Measurements from ENCODE around the gene ADARB2.

Gene ADARB2

DNA sequence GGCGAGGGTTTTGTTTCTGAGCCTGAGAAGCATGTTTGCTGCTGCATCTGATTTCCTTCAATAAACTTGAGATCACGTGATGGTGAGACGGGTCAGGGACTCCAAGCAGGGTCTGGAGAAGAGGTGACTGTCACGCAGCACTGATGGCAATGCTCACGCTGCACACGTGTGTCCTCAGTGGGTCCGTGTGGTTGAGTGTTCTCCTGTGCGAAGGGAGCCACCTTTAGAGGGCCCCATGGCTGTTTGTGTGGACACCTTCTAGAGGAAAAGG is 580.8 kb downstream of the ADARB2 start:
- no peak for DNase-seq

DNA sequence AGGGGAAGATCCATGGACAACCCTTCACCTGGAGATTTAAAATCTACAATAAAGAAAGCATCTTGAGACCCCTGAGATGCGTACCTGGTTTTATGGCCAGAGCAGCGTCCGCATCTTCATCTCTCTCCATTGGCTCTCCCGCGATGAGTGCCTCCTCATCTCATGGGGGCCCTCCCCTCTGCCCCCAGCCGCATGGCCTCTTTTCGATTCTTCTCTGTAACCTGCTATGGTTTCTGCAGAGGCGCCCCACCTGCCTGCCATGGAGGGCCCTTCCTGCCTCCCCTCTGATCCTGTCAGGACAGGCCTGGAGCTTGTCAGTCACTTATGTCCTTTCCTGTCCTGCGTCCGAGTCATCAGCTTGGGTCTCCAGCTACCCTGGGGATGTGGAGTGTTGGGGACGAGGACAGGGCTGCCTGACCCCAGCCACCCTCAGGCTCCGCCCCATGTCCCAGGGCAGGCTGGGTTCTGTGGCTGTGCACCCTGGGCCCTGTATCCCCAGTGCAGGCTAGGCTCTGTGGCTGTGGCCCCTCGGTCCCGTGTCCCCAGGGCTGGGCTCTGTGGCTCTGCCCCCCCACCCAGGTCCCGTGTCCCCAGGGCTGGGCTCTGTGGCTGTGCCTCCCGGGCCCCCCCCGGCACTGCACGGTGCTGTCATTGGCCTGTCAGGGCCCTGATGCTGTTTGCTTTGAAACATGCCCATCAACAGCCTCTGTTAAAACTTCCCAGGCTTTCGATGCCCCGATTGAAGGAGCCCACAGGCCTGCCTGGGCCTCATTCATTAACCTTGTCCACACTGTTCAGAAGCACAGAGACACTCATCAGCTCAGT is 581.3 kb downstream of the ADARB2 start:
- peak; percentile 53 for DNase-seq

DNA sequence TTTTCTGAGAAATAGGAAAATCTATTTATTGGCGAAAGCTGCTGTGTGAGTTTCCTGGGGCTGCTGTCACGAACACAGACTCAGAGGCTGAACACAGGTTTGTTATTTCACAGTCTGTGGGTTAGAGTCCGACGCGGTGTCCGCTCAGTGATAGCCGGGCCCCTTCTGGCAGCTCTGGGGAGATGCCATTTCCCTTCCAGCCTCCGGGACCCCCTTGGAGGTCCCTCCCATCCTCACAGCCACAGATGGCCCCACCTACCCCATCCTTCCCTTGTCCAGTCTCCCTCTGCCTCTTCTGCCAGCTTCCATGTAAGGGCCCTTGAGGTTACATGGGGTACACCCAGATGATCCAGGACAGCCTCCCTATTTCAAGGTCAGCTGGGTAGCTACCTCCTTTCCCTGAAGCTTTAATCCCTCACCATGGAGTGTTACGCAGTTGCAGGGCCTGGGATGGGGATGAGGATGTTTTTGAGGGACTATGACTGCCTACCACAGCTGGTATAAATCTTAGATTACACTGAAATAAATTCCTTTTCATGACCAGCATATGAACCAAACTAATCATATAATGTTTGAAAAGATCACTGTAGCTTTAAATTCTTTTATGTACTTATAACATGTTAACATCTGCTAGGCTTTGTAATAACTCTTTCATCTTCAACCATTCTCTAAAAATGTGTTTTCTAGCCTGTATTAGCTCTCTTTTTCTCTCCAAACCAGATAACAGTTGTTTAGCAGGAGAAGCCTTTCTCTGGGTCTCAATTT is 582.6 kb downstream of the ADARB2 start:
- peak; percentile 28 for DNase-seq

DNA sequence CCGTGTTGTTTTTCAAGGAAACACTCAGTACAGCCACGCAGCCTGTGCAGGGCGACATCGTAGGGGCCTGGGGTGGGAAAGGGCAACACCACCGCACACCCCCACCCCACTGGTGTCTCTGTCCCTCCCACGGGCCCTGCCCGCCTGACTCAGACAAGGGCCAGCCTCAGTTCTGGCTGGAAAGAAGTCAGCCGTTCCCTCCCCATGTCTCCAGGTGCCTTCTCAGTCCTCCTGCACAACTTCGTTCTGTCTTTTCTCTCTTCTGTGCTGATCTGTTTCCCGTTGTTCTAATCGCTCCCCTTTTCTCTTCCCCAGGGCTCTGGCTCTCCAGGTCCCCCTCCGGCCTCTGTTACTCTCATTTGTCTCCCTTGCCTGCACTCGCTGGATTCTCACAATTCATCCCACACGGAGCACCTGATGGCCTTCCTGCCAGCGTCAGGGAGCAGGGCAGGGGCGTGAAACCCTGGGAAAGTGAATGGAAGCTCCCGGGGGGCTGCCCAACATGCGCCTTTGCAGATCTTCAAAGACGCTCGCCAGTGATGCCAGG is 583.4 kb downstream of the ADARB2 start:
- peak; percentile 32 for DNase-seq

DNA sequence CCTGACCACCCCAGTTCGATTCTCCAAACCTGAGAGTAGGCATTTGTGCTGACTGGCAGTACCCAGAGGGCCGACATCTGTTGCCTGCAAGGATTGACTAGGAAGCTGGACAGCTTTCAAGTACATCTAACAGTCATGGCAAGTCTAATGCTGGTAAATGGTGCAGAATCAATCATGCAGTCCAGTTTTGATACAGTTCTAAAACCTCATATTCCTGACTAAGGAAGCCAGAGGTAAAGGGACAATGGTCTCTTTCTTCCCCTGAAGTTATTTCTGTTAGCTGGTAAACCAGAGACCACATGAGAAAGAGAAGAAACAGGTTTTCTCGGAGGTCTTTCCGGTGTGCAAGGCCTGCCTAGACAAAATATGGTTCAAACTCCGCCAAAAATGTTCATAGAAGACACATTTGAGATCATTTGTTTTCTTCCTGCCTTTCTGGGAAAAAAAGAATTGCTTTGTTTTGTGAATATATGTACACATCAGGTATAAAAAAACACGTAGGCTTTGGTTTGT is 584.0 kb downstream of the ADARB2 start:
- DNase-seq: no peak

DNA sequence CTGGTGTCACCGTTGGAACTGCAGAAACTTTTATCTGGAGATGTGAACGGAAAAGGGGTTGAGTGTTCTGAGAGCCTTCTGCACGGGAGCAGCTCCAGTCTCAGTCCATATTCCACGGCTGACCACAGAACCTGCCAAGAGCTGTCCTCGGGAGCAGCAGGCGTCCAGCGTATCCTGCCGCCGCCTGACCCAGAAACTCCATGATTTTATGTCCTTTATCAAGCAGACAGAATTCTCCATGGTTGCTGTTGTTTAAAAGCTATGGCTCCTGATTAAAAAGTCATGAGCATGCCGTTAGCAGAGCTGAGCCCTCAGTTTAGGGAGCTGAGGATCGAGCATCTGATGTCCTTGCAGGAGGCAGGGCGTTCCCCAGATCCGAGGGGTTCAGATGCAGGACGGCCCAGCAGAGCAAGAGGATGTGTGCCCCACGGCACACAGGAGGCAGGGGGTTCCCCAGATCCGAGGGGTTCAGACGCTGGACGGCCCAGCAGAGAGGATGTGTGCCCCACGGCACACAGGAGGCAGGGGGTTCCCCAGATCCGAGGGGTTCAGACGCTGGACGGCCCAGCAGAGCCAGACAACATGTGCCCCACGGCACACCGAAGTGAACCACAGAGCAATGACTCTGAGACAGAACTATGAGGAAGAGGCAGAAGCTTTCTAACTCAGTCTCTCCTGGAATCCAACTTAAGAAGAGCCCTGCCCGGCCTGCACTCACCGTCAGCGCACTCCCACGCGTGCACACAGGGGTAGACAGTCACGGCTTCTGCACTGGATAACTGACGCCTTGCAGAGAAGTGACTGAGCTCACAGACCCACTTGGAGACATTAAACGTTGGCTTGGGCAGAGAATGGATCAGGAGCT is 584.7 kb downstream of the ADARB2 start:
- peak; percentile 49 for DNase-seq

DNA sequence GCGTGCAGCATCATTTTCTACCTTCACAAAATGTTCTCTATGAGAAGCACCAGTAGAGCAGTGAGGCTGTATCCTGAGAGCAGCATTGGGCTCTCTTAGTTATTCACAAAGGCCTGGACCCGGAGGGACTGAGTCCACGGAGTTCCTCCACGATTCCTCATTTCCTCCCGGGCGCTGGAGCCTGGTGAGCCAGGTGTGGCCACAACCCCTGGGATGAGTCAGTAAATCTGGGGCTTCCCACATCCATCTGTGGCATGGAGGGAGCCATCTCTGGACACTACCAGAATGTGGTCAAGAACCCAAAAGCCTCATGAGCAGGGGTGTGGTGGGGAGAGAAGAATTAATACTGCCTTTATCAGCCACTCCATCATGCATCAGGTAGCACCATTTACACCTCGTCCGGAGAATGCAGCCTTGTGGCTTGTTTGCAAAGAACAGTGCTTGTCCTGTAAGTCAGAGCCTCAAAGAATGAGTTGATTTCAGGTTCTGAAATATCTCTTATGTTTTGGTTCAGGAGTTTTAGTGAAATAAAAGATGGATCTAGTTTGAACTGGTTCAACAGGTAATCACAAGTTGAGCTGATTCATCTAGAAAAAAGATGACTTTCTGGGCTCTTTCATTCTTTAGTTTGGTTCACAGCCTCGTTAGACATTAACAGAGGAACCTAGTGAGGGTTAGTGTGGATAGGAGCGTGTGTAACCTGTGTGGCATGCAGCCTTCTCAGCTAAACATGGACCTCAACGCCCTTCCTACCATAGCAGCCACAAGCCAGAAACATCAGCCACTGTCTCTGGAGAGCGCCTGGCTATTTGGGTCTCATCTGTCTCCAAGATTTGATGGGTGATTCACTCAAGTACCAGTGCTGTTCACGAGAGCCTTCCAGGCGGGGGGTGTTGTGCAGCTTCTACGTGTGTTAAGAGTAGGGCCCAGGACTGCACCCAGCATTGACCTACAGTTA is 586.0 kb downstream of the ADARB2 start:
- peak; percentile 33 for DNase-seq

DNA sequence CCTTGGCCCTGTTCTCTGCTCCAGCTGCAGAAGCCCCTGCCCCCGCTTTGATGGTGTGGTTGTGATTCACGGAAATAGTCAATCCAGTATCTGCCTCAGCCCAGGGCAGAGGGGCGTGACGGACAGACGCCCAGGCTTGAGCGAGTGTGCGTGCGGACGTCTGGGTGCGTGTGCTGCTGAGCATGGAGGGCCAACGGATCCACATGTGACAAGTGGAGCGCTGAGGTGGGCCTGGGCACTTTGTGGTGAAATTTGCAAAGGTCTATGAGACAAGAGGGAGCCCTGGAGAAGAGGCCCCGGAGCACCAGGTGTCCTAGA is 586.7 kb downstream of the ADARB2 start:
- DNase-seq: peak; percentile 43

DNA sequence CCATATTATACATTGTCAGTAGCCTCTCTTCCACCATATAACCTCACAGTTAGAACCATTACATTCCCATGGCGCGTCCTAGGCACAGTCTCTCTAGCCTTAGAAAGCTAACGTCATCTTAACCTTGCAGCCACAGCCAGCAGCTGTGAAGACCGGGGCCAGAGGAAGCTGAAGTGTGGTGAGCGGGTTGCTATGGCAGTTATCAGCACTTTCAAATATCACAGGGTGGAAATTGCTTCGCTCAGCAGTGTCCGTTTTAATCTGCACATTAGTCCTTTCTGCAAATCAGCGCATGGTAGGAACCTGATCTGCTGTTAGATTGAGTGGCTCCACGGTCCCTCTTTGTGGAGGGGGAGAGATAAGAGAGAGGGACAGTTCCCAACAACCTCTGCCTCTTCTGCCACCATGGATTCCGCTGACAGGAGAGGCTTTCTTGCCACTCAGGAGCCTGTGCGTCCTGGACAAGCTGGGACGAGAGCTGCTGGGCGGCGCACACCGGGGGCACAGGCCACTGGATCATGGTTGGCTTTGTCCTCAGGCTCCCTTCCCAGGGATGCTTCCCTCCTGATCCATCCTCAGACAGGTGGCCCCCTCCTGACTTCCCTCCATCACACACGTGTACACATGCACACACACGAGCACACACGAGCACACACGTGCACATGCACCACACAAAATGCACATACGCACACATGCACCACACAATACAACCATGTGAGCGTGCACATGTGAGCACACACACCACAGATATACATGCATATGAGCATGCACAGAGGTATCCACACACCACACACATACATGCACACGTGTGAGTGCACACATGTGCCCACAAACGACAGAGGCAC is 587.3 kb downstream of the ADARB2 start:
- peak; percentile 48 for DNase-seq

DNA sequence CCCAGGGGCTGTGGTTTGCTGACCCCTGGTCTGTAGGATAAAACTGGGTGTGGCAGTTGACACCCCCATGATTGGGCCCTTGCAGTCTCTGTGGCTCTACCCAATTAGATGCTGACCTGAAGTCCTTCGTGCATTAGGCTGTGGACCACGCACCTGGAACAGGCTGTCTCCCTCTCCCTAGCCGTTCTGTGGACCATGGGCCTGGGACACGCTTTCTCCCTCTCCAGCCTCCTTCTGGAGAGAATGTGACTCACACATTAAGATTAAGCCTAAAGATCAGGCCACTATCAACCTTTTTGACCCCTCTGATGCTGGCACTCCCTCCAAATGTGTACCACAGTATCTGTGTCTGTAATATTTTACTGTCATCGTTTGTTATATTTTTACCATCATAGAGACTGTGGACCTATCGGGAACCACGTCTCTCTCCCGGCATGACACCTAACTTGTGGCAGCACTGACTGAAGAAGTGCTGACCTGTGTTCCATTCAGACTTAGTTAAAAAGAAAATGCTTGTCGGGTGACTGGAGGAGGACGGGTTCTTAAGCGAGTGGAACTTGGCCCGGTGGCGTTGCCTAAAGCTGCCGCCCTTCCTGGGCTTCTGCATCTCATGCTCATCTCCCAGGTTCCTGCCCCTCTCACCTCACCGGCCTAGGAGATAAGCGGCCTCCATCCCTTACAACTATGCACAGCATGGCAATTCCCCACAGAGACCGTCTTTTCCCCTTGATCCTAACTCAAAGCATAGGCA is 588.3 kb downstream of the ADARB2 start:
- peak; percentile 30 for DNase-seq

DNA sequence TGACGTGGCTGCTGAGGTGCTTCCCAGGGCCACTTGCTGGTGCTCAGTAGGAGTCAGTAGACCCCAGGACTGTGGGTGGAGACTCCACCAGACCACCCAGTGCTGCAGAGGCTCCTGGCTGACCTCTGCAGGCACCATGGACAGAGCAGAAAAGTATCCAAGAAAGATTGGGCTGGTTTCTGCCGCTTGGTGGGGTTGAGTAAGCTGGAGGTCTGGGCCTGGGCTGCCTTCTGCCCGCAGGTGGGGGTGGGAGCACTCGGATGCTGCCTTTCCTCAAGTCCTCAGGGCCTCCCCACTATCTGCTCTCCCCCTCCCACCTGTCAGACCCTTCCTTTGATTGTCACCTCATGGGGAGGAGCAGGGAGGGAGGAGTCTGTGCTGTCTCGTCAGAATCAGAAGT is 589.5 kb downstream of the ADARB2 start:
- DNase-seq: no peak

DNA sequence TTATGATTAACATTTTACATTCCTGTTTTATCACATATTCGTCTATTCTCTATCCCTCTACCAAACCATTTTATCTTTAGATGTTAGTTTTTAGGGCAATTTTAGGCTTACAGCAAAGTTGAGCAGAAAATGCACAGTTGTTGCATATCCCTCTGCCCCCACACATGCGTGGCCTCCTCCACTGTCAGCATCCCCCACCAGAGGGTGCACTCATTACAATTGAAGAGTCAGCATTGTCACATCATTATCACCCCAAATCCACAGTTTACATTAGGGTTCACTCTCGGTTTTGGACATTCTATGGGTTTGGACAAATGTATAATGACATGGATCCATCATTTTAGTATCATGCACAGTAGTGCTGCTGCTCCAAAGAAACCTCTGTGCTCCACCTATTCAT is 594.7 kb downstream of the ADARB2 start:
- peak; percentile 30 for DNase-seq

DNA sequence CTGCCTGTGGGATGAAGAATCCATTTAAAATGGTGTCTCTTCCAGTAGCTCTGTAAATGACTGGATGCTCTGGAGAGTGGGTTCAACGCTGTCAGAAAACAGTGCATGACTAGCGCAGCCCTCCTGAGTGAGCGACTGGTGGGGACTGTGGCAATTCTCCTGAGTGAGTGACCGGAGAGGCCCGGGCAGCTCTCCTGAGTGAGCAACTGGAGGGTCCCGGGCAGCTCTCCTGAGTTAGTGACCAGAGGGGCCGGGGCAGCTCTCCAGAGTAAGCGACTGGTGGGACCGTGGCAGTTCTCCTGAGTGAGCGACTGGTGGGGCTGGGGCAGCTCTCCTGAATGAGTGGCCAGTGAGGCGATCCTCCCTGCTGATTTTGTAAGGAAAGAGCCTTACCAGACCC is 595.6 kb downstream of the ADARB2 start:
- DNase-seq: peak; percentile 17

DNA sequence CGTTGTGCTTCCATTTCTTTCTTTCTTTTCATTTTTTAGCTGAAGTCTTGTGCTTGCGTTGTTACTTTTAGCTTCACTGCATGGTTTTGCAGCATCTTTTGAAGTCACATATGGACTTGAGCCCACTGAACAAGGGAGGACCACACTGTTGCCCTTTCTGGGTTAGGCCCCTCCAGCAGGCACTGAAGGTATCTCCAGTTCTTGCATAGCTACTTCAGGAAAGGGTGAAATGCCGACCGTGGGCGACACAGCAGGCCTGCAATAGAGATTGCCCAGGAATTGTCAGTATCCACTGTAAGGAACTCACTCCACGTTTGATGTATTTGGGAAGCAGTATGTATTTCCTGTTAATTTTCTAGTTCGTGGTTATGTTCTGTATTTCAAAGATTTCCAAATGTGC is 596.1 kb downstream of the ADARB2 start:
- peak; percentile 19 for DNase-seq

DNA sequence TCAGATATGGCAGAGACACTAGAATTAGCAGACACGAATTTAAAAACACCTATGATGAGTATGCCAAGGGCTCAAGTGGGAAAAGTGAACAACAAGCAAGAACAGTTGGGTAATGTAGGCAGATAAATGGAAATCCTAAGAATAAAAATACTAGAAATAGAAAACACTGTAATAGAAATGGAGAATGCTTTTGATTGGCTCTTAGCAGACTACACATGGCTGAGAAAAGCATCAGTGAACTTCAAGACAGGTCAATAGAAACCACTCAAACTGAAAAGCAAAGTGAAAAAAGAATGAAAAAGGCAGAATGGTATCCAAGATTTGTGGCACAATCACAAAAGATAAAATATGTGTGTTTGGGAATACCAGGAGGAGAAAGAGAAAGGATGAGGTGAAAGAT is 598.8 kb downstream of the ADARB2 start:
- no peak for DNase-seq

DNA sequence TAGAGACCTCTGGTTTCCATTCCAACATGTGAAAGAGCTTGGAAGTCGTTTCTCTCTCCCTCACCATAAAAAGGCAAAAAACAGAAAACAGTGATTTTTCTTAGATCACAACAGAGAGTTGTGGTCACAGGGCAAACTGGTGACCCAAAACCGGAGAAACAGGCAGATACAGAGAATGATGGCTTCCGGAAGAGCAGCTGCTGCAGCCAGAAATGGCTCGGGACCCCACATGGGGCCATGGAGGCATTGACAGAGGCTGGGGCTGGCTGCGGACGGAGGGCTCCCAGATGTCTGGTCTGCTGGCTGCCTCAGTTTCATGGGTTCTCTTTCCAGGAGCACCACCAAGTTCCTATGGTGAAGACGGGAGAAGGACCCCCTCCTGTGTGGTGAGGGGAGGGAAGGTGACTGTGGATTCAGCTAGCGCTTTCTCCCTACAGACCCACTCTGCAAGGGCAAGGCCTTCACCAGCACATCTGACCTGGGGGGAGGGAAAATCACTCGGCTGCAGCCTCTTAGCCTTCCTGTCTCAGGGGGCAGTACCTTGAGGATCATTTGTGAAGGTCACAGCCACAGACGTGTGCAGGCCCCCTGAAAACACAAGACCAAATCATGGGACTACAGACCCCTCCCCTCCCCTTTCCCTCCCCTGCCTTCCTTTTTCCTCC is 599.7 kb downstream of the ADARB2 start:
- DNase-seq: peak; percentile 4

DNA sequence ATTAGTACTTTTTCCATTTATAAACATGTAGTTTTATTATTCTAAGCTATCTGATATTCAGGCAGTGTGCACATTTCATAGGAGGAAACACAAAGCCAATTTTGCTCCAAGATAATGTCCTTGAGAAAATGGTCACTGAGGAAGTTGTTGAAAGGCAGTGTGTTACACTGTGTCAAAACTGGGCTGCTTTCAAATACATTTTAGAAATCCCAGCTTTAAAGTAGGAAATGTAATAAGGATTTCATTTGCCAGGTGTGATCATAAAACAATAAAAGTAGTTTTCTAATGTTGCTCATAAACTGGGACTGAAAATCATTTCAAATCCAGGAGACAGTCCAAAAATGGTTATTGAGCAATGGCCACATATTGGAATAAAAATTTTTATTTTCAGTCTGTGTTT is 601.1 kb downstream of the ADARB2 start:
- no peak for DNase-seq

DNA sequence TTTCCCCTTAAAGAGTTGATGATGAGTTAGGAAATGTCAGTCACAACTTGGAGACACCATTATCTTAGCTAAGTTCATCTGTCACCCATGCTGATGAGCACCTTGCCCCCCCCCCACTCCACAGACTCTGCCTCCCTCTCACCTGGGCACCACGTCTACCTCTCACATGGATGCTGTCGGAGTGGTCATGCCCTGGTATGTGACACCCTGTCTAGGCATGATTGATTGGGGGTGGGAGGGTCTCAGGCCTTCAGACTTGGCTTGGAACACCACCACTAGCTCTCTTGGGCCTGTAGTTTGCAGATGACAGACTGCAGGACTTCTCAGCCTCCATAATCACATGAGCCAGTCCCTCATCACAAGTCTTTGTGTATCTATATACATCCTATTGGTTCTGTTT is 603.2 kb downstream of the ADARB2 start:
- DNase-seq: peak; percentile 33

DNA sequence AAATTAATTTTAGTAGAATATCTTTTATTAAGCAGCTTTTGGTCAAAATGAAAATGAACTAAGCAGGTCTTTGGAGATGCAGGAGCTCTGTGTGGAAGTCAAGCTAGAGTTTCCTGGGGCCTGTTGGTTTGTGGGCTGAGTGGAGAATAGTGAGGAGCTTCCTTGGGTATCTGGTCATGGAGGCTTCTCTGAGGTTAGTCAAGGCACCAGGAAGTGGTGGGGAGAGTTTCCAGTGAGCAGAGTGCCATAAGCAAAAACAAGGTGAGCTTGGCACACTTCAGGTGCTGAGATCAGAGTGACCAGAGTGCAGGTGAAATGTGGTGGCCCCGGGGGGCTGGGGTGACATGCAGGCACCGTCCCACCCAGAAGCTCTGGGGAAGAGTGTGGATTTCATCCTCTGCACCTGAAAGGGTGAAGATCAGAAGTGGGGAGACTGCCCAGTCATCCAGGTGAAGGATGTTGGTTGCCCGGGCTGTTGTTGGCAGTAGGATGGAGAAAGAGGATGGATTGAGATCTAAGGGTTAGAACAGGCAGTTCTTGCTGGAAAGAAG is 603.8 kb downstream of the ADARB2 start:
- peak; percentile 47 for DNase-seq

Measured in activated CD8-positive, alpha-beta memory T cell treated with anti-CD3 and anti-CD28 coated beads for 24 hours (primary cell).